ENCODE data around the gene BRD3OS.
"Not testable (repeated sequence)": the region's sequence is repeated elsewhere in the genome, so short reads cannot be mapped to it uniquely, and the experiment has no call there.

Gene BRD3OS

DNA sequence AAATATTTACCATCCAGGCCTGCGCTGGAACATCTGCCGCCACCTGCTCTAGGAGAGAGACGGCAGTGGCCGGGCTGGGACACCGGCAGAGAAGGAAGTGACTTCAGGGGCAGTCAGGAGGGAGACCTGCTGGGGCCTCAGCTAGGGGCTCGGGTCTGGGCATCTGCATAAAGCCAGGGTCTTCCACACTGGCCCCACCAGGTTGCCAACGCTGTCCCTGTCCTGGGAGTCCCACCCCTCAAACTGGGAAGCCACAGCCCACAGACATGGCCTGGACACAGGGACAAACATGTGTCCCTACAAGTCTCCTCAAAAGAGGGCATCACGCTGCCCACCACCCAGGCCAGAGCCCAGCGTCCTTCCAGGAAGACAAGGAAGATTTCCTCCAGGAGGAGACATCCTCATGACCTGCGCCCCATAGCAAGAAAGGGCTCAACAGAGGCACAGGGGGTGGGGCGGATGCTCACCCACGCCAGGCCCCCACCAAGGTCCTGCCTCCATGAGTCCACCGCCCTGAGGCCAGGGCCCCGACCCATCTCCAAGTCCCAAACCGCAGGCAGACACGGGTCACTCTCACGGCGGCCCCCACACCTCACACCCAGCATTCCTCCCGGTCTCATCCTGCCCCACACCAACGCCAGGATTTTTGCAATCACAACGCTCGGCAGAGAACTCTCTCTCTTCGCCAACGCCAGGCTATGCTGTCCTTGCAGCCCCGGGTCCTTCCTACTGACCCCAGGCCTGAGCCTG, 42.1 kb upstream of the BRD3OS start:
- H3K4me3 ChIP-seq (ENCODE audit: low read depth, low read length) = no peak overlapping the region
- TF ChIP-seq, protein P1, sequence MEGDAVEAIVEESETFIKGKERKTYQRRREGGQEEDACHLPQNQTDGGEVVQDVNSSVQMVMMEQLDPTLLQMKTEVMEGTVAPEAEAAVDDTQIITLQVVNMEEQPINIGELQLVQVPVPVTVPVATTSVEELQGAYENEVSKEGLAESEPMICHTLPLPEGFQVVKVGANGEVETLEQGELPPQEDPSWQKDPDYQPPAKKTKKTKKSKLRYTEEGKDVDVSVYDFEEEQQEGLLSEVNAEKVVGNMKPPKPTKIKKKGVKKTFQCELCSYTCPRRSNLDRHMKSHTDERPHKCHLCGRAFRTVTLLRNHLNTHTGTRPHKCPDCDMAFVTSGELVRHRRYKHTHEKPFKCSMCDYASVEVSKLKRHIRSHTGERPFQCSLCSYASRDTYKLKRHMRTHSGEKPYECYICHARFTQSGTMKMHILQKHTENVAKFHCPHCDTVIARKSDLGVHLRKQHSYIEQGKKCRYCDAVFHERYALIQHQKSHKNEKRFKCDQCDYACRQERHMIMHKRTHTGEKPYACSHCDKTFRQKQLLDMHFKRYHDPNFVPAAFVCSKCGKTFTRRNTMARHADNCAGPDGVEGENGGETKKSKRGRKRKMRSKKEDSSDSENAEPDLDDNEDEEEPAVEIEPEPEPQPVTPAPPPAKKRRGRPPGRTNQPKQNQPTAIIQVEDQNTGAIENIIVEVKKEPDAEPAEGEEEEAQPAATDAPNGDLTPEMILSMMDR (IDR thresholded peaks at IDR 0.05; ENCODE audit: borderline replicate concordance, insufficient read depth, low read depth, low read length) = no peak

DNA sequence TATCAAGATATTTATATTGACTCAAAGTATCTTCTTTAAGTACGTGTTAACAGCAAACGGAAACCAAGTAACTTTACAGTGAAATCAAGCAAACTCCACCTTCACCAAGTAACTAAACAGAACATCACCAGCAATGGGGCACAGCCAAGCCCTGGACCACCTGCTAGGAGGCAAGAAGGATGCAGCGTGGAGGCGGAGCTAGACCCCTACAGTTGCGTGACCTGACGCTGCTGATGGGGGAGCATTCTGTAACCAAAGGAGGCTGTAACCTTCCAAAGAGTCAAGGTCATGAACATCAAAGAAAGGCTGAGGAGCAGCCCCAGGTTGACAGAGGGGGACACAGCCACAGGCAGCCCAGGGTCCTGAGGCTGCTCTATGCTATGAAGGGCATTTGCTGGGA, 39.2 kb upstream of the BRD3OS start:
- no peak overlapping the region for H3K4me3 ChIP-seq (ENCODE audit: low read depth, low read length)
- TF ChIP-seq, protein P1 (IDR thresholded peaks at IDR 0.05; ENCODE audit: borderline replicate concordance, insufficient read depth, low read depth, low read length) = no peak

DNA sequence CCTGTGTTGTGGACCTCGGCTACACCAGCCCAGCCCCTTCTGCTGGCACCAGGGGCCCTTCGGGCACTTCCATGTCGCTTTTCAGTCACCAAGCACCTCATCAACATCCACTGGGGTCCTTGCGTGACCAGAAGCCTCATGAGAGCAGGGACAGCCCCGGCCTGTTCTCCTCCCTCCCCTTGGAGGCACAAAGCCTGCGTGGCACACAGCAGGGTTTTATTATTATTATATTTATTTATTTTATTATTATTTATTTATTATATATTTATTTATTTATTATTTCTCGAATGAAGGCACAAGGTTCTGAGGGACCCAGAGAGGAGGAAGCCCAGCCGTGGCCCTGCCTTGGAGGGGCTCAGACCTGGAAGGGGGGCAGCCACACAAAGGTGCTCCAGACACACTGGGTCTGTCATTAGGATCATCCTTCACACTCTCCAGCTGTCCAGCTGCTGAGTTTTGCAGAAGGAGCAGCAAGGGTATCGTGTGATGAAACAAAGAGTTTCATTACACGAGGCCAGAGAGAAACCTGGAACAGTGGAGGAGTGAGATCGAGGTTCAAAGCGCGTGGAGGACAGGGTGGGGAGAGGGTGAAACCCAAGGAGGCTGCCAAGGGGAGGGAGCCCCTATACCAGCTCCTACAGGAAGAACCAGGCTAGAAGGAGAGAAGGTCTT, 38.4 kb upstream of the BRD3OS start:
- no peak overlapping the region for H3K4me3 ChIP-seq (ENCODE audit: low read depth, low read length)
- TF ChIP-seq, protein P1 (IDR thresholded peaks at IDR 0.05; ENCODE audit: borderline replicate concordance, insufficient read depth, low read depth, low read length) = no peak

DNA sequence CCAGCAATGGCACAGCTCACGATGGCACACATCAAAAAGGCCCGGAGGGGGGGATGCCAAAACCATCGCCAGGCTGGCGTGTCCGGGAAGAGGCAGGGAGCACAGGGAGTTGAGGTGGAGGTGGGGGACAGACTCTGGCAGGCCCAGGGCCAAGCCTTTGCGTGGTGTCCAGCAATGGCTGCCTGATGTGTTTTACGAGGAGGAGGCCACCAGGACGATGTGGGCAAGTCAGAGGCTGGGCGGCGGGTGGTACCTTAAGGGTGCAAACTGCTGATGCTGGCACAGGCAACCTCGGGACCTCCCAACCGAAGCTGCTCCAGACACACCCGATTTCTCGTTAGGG, 37.9 kb upstream of the BRD3OS start:
- TF ChIP-seq, protein P1 (IDR thresholded peaks at IDR 0.05; ENCODE audit: borderline replicate concordance, insufficient read depth, low read depth, low read length) = no peak
- H3K4me3 ChIP-seq (ENCODE audit: low read depth, low read length) = no peak overlapping the region

DNA sequence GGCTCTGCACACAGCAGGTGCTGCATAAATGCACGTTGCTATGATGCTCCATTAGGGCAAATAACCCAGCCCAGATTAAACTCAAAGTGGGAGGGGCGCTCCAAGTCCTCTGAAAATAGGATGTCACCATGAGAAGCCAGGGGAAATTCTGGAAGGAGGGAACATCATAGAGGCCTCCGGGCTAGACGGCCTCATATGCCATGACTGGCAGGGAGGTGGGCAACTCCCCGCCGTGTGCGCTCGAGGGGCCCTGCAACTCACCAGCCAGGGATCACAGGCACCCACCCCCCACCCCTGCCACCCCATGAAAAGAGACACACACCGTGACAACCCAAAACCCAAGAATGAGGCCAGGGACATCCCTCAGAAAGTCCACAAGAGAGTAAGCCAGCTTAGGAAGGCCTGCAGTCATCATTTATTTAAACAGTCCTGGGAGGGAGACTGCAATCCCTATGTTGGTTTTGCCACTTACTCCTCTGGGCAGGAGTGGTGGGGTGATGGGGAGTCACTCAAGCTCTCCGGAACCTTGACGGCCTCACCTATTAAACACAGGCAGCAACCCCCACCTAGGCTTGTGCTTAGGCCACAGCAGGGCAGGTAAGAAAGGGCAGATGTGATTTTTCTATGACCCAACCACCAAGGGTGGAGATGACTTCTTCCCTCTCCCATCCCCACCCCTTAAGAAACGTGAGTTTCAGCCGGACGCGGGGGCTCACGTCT, 37.2 kb upstream of the BRD3OS start:
- no peak overlapping the region for H3K4me3 ChIP-seq (ENCODE audit: low read depth, low read length)
- TF ChIP-seq, protein P1 (IDR thresholded peaks at IDR 0.05; ENCODE audit: borderline replicate concordance, insufficient read depth, low read depth, low read length) = no peak

DNA sequence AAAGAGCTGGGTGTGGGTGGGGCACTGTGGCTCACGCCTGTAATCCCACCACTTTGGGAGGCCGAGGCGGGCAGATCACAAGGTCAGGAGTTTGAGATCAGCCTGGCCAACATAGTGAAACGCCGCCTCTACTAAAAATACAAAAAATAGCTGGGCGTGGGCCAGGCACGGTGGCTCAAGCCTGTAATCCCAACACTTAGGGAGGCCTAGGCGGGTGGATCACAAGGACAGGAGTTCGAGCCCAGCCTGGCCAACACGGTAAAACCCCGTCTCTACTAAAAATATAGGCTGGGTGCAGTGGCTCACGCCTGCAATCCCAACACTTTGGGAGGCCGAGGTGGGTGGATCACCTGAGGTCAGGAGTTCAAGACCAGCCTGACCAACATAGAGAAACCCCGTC, 36.5 kb upstream of the BRD3OS start:
- not testable (repeated sequence) for H3K4me3 ChIP-seq (ENCODE audit: low read depth, low read length)

DNA sequence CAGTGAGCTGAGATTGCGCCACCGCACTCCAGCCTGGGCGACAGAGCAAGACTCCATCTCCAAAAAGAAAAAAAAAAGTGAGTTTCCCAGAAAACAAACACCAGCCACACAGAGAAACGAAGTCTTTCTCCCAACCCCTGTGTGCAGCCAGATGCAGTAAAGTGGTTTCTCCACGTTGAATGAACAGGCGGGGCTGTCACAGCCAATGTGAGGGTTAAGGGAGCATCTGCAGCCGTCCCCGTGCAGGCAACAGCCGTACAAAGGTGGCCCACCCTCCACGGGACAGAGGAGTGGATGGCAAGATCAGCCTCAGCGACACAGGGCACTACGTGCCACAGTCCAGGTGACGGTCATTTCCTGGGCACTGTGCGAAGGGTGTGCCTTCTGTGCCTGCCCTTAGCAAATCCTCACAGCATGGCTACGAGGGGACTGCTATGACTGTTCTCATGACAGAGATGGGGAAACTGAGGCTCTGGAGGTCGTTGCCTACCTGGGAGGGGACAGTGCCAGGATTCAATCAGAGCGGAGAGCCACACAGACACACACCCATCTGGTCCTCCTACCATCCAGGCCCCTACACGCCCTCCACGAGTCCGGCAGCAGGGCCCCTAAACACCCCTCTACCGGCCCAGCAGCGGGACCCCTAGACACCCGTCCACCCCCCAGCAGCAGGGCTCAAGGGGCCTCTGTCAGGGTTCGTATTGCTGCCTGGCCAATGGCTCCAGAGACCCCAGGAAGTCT, 35.5 kb upstream of the BRD3OS start:
- TF ChIP-seq, protein P1 (IDR thresholded peaks at IDR 0.05; ENCODE audit: borderline replicate concordance, insufficient read depth, low read depth, low read length) = no peak

More for the DNA sequence above, 35.5 kb upstream of the BRD3OS start:
- peak overlapping the region; percentile 64 for H3K4me3 ChIP-seq (ENCODE audit: low read depth, low read length)

All from GM12875 (cell line).